Esophagus (tissue), 2 donors: ENCODE results near the gene PRR20G. TPM values are rescaled to one million over a fixed set of nuclear protein-coding genes. Genes with fewer than 3 reads are reported as not detected.
A peak's percentile ranks its signal among the peaks of the same experiment; 100 is the strongest.
"Not testable (repeated sequence)": the region's sequence is repeated elsewhere in the genome, so short reads cannot be mapped to it uniquely, and the experiment has no call there.

Source experiments
- H3K27ac ChIP-seq, 2 donors: one replicate each; pipeline ENCODE4 v1.5.1; 2013; ENCODE audit warnings: low read depth in 2 of 2, mild to moderate bottlenecking in 2 of 2, inconsistent platforms in 1 of 2, low read length in 1 of 2, moderate library complexity in 1 of 2
- H3K27me3 ChIP-seq, 2 donors: one replicate each; pipeline ENCODE4 v1.6.1; 2013; ENCODE audit warnings: low read length in 2 of 2, control low read depth in 1 of 2, mild to moderate bottlenecking in 1 of 2; ENCODE audit not compliant: insufficient read depth in 2 of 2, control insufficient read depth in 1 of 2
- H3K36me3 ChIP-seq, 2 donors: one replicate each; pipeline ENCODE4 v1.6.1; 2013; ENCODE audit warnings: low read length in 1 of 2; ENCODE audit not compliant: control insufficient read depth in 2 of 2, insufficient read depth in 2 of 2
- H3K4me1 ChIP-seq, 2 donors: one replicate each; pipeline ENCODE4 v1.6.1; 2013; ENCODE audit warnings: low read length in 1 of 2; ENCODE audit not compliant: control insufficient read depth in 2 of 2, insufficient read depth in 2 of 2
- H3K4me3 ChIP-seq, 2 donors: one replicate each; pipeline ENCODE4 v1.5.1; 2013; ENCODE audit warnings: low read length in 2 of 2, mild to moderate bottlenecking in 2 of 2, low read depth in 1 of 2, moderate library complexity in 1 of 2
- H3K9me3 ChIP-seq, 2 donors: one replicate each; pipeline ENCODE4 v1.6.1; 2013; ENCODE audit warnings: mild to moderate bottlenecking in 2 of 2, low read depth in 1 of 2, low read length in 1 of 2, moderate library complexity in 1 of 2; ENCODE audit not compliant: control insufficient read depth in 2 of 2, insufficient read depth in 1 of 2
- WGBS, 2 donors: extraction: QIAGEN DNeasy Blood & Tissue Kit; methylation state at CpG; one replicate each; pipeline ENCODE4 v1.1.7; 2013; 5-methylcytosine and 5-hydroxymethylcytosine counted together
- polyA plus RNA-seq, 2 donors: library from polyadenylated mRNA; stranded (reverse); fragments of 200-250 nt; gene quantifications; one replicate each; pipeline ENCODE4 v1.2.3, GENCODE V29; 2013
- donor health status: healthy with polysubstance abuse.
- donor health status: Bipolar disorder and iron deficiency.

PRR20G gene
- polyA plus RNA-seq, 2 donors = not detected

DNA sequence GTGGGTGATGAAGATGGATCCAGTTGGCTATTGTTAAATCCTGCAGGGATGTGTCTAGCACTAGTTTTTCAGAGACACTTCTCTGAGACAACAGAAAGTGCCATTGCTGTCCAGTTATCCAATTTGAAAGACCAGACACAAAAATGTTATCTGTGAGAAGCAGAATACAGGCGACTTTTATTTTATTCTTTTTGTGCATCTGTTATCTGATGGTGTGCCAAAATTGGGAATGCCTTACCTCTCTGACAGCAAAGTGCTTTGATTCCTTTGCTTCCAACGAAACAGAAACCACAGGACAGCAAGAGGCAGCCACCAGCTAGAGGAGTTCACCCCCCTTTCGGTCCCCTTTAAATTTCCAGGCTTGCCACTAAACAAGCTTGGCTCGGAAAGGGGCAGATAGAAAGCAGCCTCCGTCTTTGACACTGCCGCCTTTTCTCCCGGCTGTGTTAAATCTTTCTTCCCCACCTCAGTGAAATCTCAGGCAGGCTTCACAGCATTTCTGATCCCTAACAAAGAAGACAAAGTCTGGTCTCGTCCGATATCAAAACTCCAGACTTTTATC, 17.7 kb upstream of the PRR20G start:
- Histone ChIP-seq H3K9me3 (no peaks in the 10 kb centered on the region), H3K4me3 (no peak overlapping the region), H3K27ac (no peak overlapping the region), H3K36me3 (no peaks in the 10 kb centered on the region), H3K4me1 (peaks cover 0 to 2% of the 10 kb centered on the region in 2 donors), H3K27me3 (no peaks in the 10 kb centered on the region)
- 61 to 63% methylated on average over 9 of the region's 9 CpGs for WGBS, 2 donors

- Histone ChIP-seq H3K4me1 (peaks cover 0 to 2% of the 10 kb centered on the region in 2 donors), H3K4me3 (peak overlapping the region in 1 of 2 donors; percentile 8), H3K9me3 (no peaks in the 10 kb centered on the region), H3K27me3 (no peaks in the 10 kb centered on the region), H3K36me3 (no peaks in the 10 kb centered on the region), H3K27ac (peak overlapping the region in 1 of 2 donors; percentile 26)
- 34 to 52% methylated on average over 20 to 25 of the region's 25 CpGs for WGBS, 2 donors
Measured at GRCh38 chr3:127304121-127304744, 16.4 kb upstream of the PRR20G start.

- Histone ChIP-seq H3K27me3 (no peaks in the 10 kb centered on the region), H3K27ac (no peak overlapping the region), H3K9me3 (no peaks in the 10 kb centered on the region), H3K4me3 (no peak overlapping the region), H3K36me3 (no peaks in the 10 kb centered on the region), H3K4me1 (no peaks in the 10 kb centered on the region)
- WGBS, 2 donors = 85 to 89% methylated on average over 6 of the region's 6 CpGs
Measured at GRCh38 chr3:127299276-127299675, 11.4 kb upstream of the PRR20G start.

- WGBS, 2 donors = 49 to 61% methylated on average over 5 of the region's 5 CpGs
- H3K9me3 ChIP-seq = no peaks in the 10 kb centered on the region
- H3K27ac ChIP-seq = no peak overlapping the region
Measured at GRCh38 chr3:127296959-127297358, 9.1 kb upstream of the PRR20G start.

DNA sequence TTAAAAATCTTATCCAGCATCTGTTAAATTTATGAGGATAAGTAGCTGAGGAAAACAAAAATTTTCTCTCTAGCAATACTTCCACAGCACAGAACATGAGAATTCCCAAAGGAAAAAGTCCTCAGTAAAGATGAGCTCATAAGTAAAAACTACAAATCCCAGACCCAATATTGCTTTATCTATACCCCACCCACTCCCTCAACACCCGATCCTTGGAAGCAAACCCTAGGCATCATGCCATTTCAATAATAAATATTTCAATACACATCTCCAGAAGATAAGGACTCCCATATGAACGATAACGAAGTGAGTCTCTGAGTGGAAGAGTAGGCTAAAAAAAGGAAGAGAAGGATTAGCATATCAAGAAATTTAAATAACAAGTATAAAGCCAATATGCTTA, 8.3 kb upstream of the PRR20G start:
- WGBS, 2 donors = 64 to 71% methylated on average over 3 of the region's 3 CpGs

More at GRCh38 chr3:127296959-127297358, 9.1 kb upstream of the PRR20G start:
- Histone ChIP-seq H3K4me3 (no peak overlapping the region), H3K4me1 (no peaks in the 10 kb centered on the region), H3K27me3 (no peaks in the 10 kb centered on the region), H3K36me3 (no peaks in the 10 kb centered on the region)

DNA sequence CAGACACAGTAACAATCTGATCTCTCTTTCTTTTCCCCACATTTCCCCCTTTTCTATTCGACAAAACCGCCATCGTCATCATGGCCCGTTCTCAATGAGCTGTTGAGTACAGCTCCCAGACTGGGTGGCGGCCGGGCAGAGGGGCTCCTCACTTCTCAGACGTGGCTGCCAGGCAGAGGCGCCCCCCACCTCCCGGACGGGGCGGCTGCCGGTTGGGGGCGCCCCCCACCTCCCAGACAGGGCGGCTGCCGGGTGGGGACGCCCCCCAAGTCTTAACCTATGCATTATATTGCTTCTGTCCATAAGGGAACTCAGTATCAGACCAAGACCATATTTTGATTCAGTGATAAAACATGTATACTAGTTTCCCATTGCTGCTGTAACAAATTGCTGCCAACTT, 5.8 kb upstream of the PRR20G start:
- not testable (repeated sequence) for H3K4me1 ChIP-seq, H3K36me3 ChIP-seq, H3K27me3 ChIP-seq, H3K4me3 ChIP-seq, H3K9me3 ChIP-seq, H3K27ac ChIP-seq
- 84 to 86% methylated on average over 16 of the region's 16 CpGs for WGBS, 2 donors

More for the DNA sequence above, 8.3 kb upstream of the PRR20G start:
- Histone ChIP-seq H3K9me3 (no peaks in the 10 kb centered on the region), H3K36me3 (no peaks in the 10 kb centered on the region), H3K27ac (no peak overlapping the region), H3K4me3 (no peak overlapping the region), H3K27me3 (no peaks in the 10 kb centered on the region), H3K4me1 (no peaks in the 10 kb centered on the region)

DNA sequence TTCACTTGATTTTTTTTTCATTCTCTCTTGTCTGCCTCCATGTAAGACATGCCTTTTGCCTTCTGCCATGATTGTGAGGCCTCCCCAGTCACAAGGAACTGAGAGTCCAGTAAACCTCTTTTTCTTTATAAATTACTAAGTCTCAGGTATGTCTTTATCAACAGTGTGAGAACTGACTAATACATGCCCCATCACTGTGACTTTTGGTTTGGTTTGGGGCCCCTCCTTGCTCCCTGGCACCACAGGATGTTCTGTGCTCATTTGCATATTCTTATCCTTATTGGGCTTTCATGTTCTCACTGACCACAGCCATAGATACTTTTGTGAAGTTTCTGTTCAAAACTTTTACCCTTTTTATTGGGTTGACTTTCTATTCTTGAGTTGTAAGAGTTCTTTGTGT, 3.8 kb upstream of the PRR20G start:
- Histone ChIP-seq H3K4me1 (no peaks in the 10 kb centered on the region), H3K4me3 (no peak overlapping the region), H3K9me3 (no peaks in the 10 kb centered on the region), H3K27ac (no peak overlapping the region), H3K36me3 (no peaks in the 10 kb centered on the region), H3K27me3 (no peaks in the 10 kb centered on the region)

DNA sequence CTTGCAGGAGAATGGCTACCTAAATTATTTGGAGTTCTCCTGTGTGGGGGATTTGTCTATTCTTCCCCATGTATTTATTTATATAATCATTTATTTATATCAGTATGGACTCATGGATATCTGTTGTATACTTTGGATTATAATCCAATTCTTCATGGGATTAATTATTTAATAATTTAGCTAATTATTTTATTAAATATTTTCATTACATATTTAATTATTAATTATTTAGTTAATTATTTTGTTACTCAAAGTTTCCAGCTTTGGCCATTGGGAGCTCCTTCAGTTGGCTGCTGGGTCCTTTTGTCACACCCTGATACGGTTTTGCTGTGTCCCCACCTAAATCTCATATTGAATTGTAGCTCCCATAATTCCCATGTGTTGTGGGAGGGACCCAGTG, 3.3 kb upstream of the PRR20G start:
- no peaks in the 10 kb centered on the region for H3K36me3 ChIP-seq
- H3K4me3 ChIP-seq = no peak overlapping the region
- no peaks in the 10 kb centered on the region for H3K9me3 ChIP-seq
- no peaks in the 10 kb centered on the region for H3K27me3 ChIP-seq
- WGBS, 2 donors = 72 to 79% methylated on average over 1 of the region's 1 CpG
- no peak overlapping the region for H3K27ac ChIP-seq
- no peaks in the 10 kb centered on the region for H3K4me1 ChIP-seq

DNA sequence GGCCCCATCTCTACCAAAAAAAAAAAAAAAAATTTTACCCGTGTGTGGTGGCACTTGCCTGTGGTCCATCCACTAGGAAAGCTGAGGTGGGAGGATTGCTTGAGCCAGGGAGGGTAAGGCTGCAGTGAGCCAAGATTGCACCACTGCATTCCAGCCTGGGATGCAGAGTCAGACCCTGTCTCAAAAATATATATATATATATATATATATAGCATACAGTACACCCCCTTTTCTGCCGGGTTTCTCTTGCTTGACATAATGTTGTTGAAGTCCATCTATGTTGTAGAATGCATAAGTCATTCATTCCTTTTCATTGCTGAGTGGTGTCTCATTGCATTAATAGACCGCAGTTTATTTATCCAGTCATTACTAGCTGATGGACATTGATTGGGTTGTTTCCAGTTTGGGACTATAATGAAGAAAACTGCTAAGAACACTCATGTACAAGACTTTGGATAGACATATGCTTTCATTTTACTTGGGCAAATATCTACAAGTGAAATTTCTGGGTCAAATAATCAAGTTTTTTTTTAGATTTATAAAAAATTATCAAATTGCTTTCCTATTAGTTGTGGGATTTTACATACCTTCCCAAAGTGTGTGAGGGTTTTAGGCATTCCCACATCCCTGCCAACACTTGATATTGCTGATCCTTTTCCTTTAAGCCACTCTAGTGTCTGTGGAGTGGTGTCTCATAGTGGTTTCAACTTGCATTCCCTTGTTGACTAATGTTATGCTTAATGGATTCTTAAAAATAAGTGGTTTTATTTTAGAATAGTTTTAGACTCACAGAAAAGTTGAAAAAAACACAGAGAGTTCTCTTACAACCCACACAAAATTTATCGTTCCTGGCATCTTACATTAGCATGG, 2.1 kb upstream of the PRR20G start:
- no peak overlapping the region for H3K4me3 ChIP-seq
- H3K27ac ChIP-seq = no peak overlapping the region
- no peaks in the 10 kb centered on the region for H3K27me3 ChIP-seq
- H3K9me3 ChIP-seq = no peaks in the 10 kb centered on the region
- H3K4me1 ChIP-seq = no peaks in the 10 kb centered on the region
- no peaks in the 10 kb centered on the region for H3K36me3 ChIP-seq
- WGBS, 2 donors = 88 to 89% methylated on average over 4 of the region's 4 CpGs
